Kidney capillary endothelial cell (primary cell): ENCODE measurements around the gene MTCL1.

ENCODE experiments used
- DNase-seq: peaks from one replicate; pipeline ENCODE4 v3.0.0-alpha.2; 2018; ENCODE audit warnings: low spot score

MTCL1 gene

DNA sequence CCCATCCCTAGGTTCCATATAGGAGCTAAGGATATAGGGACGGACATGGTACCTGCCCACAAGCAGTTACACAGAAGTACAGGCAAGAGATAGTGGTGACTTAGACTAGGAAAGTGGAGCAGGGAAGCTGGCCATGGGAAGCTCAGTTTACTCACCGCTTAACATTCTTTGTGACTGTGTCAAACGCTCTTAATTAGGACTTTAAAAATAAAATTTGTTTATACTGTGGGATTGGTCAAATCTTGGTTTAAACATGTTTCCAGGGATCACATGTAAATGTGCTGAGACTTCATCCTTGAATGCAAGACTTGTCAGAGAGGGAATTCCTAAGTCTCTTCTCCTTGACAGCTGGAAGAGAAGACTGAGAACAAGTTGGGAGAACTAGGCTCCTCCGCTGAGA, 107.3 kb downstream of the MTCL1 start:
- DNase-seq = no peak

DNA sequence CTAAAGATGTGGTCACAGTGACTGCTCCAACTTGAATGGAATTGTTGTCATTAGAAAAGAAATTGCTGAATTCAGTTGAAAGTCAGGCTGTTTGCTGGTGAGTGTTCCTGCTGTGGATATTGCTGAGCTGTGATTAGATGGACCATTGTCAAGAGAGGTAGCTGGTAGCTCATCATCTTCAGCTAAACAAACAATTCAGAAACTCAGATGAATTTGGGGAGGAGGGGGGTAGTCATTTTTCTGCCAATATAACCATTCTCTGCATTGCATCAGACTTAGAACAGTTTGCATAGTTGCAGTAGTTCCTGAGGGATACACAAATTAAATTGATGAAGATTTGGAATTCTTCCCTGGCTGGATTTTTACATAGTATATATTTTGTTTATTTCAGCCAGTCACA, 108.3 kb downstream of the MTCL1 start:
- DNase-seq = no peak

DNA sequence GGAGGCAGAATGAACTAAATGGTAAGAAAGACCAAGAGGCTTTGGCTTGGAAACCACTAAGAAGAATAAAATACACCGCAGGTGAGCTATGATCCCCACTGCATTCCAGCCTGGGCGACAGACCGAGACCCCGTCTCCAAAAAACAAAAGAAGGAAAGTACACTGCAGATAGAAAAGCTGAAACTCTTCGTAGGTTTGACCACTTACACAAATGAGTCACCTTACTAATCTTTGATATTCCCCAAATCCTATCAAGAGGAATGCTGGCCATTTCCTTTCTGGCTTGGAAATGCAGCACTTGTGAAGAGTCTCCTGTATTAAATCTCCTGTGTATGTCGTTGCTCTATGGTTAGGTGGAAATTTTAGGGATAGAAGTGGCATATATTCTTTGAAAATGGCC, 108.8 kb downstream of the MTCL1 start:
- DNase-seq = no peak

DNA sequence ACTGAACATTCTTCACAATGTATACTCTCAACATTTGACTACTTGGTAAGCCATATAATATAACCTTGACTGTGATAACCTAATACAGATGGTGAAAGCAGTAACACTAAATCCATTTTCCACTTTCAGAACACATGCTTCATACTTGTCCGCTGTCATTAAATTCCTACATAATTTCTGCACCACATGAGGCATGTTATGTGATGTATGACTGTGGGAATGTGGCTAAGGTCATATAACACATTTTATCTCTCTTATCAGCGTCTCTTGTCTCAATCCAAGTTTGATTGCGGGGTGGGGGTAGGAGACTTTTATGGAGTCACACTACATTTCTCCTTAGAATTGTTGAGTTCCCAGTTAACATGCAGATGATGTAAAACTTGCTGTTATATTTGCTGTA, 110.9 kb downstream of the MTCL1 start:
- DNase-seq = no peak

DNA sequence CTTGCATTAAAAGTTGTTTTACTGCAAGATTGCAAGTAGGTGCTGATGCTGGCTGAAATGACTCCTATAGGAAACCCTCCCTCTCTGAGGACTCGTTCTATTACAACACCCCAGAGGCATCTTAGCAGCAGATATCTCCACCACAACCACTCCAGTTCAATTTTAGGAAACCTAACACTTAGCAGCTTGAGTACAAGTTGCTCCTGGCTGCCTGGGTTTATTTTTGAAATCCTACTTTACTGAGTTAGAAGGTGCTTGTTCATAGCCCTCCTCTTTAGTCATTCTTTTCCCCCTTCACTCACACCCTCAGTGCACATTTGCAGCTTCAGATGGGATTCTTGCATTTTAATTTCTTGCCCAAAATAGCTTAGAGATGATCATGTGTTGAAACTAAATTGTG, 111.5 kb downstream of the MTCL1 start:
- no peak for DNase-seq

DNA sequence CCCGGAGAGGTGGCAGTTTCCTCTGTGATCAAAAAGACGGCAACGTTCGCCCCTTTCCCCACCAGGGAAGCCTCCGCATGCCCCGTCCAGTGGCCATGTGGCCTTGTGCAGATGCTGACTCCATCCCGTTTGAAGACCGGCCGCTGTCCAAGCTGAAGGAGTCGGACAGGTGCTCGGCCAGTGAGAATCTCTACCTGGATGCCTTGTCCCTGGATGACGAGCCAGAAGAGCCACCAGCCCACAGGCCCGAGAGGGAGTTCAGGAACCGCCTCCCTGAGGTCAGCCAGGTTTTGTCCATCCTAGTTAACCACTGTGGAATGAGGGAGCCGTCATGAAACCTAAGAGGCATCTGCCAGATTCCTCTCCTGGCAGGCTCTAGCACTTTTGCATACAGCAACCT, 113.6 kb downstream of the MTCL1 start:
- DNase-seq = no peak

DNA sequence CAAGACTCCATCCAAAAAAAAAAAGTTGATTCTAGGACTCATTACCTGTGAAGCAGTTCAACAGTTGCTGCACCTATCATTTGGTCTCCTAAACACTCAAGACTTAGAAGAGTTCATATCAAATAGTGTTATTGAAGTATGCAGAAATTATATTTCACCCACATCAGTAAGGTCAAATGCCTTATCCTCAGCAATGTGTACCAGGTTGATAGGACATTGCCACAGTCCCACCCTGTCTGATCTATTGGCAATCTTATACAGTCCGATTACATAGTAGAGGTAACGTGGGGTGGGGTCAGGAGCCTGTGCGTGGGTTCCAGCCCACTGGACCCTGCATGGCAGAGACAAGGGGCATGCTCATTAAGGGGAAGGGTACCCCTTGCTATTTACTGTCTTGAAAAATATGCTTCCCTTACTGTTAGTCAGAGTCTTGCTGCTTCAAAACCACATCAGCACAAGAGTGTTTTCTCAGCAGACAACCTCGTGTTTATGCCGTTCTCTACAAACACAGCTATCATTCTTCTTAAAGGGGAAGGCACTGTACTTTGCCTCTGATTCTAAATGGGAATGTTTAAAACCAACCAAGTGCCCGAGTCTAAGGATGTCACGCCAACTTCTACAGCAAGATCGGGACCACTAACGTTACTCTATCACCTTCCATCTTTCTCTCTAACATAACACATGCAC, 115.2 kb downstream of the MTCL1 start:
- DNase-seq = no peak

DNA sequence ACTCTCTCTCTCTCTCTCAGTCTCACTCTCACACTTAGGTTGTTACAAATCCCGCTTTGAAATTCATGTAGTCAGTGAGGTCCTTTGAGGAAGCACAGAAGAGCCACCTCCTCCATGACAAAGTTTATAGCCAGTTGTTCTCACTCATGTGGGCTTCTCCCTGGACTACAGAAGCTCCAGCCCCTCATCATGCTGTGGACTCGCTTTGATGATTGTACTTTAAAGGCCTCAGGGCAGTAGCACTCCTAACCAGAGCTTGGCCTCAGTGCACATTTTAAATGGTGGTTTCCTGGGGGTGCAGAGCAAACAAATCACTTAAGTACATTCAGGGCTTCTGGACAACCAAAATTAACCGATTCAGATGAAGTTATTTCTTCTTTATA, 115.7 kb downstream of the MTCL1 start:
- DNase-seq = no peak

DNA sequence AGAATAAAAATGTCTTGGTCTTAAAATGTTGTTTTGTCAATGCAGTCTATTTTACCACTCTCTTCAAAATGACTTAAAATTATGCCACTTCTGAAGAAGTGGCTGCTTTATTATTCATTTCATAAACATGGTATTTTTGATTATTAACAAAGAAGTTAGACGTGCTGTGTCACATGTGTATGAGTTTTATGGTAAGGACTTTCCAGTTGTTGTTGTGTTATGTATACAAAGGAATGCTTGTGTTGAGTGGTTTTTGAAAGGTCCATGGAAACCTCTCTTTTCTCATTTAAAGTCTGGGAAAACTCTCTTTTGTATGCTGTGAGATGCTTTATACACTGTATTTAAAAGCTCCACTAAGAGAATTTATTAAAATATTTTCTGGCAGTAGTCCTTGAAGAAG, 116.2 kb downstream of the MTCL1 start:
- no peak for DNase-seq

DNA sequence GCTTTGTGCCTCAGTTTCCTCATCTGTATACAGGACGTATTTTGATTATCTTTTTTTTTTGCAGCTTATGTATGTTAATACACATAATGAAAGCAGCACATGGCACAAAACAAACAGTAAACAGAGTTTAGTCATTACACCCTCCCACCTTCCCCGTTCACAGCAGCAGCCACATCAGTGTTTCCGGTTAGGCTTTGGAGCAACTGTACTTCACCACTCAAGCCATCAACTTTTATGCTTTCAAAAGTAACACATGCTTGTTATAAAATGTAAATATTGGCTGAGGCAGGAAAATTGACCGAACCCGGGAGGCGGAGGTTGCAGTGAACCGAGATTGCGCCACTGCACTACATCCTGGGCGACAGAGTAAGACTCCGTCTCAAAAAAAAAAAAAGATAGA, 117.3 kb downstream of the MTCL1 start:
- no peak for DNase-seq

DNA sequence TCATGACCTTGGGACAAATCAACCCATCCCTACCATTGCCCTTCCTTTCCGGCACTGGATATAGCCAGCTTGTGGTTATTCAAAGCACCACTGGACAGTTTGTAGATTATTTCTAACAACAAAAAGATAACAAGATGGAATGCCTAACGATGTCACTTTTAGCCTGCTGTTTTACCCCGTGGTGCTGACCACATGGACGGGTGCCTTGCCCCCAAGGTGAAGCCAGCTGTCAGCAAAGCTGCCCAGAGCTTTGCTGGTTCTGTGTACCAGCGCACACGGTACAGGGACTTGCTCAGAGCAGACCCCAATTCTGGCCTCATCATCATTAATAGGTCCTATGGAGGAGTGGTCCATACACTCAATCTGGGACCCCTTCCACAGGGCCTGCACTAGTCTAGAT, 118.2 kb downstream of the MTCL1 start:
- no peak for DNase-seq

DNA sequence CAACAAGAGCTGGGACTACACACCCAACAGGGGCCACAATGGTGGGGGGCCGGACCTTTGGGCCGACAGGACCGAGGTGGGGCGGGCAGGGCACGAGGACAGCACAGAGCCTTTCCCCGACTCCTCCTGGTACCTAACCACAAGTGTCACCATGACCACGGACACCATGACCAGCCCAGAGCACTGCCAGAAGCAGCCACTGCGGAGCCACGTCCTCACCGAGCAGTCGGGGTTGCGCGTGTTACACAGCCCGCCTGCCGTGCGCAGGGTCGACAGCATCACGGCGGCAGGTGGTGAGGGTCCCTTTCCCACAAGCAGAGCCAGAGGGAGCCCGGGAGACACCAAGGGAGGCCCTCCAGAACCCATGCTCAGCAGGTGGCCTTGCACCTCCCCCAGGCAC, 119.5 kb downstream of the MTCL1 start:
- no peak for DNase-seq

DNA sequence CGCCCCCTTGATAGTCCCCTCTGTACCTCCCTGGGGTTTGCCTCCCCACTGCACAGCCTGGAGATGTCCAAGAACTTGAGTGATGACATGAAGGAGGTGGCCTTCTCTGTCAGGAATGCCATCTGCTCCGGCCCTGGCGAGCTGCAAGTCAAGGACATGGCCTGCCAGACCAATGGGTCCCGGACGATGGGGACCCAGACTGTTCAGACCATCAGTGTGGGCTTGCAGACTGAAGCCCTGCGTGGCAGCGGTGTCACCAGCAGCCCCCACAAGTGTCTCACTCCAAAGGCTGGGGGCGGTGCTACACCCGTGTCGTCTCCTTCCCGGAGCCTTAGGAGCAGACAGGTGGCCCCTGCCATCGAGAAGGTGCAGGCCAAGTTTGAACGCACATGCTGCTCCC, 119.9 kb downstream of the MTCL1 start:
- no peak for DNase-seq

DNA sequence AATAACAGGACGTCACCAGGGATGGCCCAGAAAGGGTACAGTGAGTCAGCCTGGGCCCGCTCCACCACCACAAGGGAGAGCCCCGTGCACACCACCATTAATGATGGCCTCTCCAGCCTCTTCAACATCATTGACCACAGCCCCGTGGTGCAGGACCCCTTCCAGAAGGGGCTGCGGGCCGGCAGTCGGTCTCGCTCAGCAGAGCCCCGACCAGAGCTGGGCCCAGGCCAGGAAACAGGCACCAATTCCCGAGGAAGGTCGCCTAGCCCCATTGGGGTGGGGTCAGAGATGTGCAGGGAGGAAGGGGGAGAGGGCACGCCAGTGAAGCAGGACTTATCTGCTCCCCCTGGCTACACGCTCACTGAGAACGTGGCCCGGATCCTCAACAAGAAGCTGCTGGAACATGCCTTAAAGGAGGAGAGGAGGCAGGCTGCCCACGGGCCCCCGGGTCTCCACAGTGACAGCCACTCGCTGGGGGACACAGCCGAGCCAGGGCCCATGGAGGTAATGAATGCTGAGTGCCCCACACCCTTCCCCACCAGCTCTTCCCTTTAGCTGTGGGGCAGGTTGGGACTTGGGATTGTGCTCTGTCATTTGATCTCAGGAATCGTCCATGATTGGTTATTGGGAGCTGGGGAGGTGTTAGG, 120.5 kb downstream of the MTCL1 start:
- DNase-seq = no peak

DNA sequence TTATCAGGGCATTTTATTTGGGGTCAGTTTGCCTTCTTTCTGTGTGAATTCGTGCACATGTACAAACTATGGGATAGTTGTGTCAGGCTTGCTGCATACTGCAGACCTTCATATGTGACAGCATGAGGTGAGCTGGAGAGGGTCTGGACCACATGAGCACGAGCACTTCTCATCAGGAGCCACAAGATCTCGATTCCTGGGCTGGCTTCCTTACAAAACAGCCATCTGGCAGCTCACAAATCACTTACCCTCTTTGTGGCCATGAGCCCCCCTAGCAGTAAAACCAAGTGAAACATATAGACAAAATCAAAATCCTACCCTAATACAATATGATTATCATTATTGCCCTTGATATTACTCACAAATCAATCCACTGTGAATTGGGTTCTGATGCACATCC, 121.2 kb downstream of the MTCL1 start:
- no peak for DNase-seq

DNA sequence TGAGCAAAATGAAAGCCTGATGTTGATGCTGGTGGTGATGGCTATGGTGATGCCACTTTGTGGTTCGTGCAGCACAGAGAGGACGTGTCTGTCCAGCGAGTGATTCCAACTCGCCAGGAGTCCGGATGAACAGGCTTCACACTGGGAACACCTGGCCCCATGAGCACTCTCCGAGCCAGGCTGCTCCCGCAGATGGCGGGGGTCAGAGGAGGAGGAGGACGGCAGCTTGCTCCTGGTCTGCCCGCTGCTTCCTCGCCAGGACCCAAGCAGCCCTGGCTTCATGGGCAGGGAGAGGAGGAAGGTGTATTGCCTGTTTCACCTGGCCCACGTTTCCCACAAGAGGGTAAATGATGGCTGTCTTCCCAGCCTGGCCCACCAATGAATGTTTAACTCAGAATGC, 121.6 kb downstream of the MTCL1 start:
- DNase-seq = no peak

DNA sequence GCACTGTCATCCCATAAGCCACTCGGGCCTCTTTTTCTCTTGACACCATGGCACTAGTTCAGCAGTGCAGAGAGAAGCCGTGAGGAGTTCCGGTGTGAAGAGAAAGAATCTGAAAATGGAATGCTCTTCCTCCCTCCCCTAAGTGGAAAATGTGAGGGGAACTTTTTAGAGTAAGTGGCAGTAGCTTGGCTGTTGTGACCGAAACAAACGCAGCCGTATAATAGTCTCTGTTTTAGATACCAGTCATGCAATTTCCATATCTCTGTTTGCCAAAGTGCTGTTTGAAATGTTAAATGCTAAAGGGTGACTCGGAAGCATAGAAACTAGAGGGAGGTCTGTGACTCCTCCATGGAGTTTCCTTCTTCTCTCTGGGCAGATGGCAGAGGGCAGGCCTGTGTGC, 122.9 kb downstream of the MTCL1 start:
- DNase-seq = no peak

DNA sequence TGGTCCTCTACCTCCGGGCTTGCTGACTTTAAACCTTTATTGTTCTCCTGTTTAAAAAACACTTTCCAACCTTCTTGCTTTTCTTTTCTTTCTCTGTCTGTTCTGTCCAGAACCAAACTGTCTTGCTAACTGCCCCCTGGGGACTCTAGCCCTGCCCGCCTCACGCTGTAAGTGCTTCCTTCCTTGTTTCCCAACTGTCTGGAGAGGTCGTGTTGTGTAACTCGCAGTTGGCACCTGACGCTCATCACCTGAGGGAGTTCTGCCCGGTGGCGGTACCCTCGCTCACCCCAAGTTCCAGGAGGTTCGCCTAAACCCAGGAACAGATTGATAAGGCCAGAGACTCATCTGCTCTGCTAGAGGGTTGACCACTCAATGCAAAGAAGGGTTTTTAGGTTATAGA, 123.4 kb downstream of the MTCL1 start:
- DNase-seq = no peak

DNA sequence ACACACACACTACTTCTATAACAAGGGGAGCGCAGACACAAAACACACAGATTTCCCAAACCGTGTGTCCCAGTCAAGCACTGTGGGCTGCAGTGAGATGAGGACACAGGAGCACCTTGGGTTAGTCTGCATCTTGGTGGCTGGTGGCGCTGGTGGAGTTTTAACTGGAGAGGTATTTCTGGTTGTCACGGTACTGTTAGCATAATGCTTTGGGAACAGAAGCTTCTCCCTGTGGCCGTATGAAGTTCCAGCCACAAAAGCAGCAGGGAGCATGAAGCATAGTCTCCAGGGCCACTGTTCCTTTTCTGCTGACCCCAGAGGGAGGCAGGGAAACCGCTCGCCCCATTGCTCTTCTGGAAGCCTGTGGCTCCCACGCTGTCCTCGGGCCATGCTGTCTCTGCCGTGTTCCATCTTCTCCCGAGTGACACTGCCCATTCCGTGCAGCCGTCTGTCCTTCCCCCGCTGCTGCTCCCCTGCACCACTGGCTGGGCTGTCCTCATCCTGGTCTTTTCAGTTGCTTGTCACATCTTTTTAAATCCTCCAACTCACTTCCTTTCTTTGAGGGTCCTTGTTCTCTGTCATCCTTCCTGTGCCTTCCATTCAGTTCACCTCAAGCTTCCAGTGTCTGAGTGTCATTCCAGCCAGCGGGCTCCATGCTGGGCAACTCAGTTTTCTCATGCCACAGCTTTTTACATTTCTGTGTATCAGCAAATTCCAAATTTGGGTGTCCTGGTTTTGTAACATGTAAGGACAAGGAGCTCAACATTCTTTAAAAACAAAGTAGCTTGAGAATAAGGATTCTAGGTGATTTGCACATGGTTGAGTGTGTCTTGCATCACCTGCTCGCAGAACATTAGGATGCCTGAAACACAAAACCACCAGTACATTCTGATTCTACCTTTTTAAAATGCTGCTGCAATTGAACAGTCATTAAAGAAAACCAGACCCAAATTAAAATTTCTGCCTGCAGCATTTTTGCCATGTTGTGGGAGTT, 125.0 kb downstream of the MTCL1 start:
- DNase-seq = no peak

DNA sequence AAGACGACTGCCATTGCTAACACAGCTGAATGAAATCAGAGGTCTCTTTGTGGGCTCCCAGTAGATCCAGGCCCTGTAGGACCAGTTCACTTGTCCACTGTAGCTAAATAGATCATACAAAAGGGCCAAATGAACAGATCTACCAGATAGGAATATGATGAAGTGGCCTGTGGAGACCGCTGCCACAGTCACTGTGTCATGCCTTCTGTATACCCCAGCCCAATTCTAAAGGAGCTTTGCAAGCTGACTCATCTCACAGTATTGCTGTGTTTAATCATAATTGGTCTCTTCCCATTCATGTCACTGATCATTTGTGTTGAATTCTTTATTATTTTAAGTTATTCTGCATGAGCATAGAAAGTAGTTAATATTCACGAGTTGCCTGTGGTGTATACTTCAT, 125.8 kb downstream of the MTCL1 start:
- no peak for DNase-seq

DNA sequence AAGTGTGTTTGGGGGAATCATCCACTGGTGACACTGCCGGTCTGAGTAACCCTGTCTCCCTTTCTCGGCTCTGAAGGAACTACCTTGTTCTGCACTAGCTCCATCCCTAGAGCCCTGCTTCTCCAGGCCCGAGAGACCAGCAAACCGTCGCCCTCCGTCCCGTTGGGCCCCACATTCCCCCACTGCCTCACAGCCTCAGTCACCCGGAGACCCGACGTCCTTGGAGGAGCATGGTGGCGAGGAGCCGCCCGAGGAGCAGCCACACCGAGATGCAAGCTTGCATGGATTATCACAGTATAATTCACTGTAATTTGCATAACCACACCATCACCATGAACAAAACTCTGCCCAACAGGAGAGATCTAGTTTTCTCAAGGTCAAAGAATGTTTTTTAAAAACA, 126.2 kb downstream of the MTCL1 start:
- no peak for DNase-seq

DNA sequence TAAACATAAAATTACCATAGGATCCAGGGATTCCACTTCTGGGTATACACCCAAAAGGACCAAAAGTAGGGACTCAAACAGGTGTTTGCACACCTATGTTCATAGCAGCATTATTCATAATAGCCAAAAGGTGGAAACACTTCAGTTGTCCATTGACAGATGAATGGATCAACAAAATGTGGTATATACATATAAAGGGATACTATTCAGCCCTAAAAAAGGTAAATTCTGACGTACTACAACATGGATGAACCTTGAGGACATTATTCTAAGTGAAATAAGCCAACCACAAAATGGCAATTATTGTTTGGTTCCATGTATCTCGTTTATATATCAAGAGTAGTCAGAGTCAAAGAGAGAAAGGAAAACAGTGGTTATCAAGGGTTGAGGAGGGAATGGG, 128.1 kb downstream of the MTCL1 start:
- no peak for DNase-seq

DNA sequence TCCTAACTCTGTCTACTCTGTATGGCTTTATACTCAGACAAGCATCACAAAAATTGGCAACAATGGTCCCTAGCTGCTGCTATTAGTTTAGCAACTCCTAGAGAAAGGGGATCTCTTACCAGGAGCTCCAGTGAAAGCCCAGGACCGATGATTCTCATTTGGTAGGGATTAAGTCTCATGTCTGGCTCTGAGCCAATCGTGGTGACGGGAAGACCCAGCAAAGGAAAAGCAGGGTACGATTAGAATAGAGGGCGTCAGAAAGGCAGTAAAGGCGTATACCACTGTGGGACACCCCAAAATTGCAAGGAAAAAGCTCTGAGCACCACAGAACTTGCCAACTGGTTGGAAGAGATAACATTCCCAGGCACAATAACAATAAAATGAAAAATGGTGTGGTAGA, 129.5 kb downstream of the MTCL1 start:
- DNase-seq = no peak
